ENCODE results near the gene TRPC4.

Gene TRPC4

DNA sequence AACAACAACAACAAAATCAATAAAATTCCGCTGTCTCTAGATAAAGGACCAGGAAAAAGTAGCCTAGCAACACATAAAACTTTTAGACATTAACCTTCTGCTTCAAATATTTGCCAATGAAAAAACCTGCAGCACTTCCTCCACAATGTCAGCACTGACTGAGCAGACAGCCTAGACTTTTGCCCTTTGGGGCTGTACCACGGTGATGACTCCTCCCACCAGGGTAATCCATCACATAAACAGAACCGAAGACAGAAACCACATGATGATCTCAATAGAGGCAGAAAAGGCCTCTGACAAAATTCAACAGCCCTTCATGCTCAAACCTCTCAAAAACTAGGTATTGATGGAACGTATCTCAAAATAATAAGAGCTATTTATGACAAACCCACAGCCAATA is 30.2 kb upstream of the TRPC4 start:
- TF ChIP-seq, protein P1, sequence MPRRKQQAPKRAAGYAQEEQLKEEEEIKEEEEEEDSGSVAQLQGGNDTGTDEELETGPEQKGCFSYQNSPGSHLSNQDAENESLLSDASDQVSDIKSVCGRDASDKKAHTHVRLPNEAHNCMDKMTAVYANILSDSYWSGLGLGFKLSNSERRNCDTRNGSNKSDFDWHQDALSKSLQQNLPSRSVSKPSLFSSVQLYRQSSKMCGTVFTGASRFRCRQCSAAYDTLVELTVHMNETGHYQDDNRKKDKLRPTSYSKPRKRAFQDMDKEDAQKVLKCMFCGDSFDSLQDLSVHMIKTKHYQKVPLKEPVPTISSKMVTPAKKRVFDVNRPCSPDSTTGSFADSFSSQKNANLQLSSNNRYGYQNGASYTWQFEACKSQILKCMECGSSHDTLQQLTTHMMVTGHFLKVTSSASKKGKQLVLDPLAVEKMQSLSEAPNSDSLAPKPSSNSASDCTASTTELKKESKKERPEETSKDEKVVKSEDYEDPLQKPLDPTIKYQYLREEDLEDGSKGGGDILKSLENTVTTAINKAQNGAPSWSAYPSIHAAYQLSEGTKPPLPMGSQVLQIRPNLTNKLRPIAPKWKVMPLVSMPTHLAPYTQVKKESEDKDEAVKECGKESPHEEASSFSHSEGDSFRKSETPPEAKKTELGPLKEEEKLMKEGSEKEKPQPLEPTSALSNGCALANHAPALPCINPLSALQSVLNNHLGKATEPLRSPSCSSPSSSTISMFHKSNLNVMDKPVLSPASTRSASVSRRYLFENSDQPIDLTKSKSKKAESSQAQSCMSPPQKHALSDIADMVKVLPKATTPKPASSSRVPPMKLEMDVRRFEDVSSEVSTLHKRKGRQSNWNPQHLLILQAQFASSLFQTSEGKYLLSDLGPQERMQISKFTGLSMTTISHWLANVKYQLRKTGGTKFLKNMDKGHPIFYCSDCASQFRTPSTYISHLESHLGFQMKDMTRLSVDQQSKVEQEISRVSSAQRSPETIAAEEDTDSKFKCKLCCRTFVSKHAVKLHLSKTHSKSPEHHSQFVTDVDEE (CRISPR knock-in tag; IDR thresholded peaks at IDR 0.05) = no peak
- no peak for ATAC-seq

DNA sequence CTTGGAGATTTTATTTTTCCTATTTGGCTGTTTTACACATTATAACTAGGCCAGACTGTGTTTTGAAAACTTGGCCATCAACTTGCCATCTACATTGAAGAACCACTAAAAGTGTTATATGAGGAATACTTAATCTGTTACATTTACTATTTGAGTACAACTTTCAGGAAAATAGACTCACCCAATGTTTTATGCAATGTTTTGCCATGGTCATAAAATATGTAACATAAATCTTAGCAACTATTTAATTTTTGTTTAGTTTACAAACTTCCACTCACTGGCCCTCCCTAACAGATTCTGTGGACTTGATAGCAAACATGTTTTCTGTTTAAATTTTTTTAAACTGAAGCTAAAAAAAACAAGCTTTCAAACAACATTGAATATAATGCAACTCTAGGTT is 23.7 kb upstream of the TRPC4 start:
- no peak for ATAC-seq
- TF ChIP-seq CSDC2 (CRISPR knock-in tag; IDR thresholded peaks at IDR 0.05) (no peak), ARNTL (CRISPR knock-in tag; IDR thresholded peaks at IDR 0.05; ENCODE audit: borderline replicate concordance, low read depth) (no peak), ZFP3 (CRISPR knock-in tag; IDR thresholded peaks at IDR 0.05) (no peak)
- TF ChIP-seq, protein P2, sequence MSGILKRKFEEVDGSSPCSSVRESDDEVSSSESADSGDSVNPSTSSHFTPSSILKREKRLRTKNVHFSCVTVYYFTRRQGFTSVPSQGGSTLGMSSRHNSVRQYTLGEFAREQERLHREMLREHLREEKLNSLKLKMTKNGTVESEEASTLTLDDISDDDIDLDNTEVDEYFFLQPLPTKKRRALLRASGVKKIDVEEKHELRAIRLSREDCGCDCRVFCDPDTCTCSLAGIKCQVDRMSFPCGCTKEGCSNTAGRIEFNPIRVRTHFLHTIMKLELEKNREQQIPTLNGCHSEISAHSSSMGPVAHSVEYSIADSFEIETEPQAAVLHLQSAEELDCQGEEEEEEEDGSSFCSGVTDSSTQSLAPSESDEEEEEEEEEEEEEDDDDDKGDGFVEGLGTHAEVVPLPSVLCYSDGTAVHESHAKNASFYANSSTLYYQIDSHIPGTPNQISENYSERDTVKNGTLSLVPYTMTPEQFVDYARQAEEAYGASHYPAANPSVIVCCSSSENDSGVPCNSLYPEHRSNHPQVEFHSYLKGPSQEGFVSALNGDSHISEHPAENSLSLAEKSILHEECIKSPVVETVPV (CRISPR knock-in tag; IDR thresholded peaks at IDR 0.05) = no peak

DNA sequence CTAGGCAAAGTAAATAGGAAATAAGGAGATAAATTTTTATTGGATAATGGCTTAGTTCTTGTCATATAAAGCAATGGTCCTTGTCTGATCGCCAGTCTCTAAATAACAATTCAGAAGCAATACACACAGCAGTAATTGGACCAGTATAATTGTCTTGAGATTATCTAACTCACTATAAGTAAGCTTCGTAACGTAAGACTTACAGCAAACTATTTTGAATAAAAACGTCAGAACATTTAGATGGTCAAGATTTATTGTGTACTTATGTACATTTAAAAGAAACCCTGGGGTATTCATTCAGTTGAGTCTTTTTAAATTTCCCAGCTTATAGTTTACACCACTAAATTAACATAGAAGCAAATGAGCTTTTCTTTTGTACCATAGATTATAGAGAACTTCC is 20.2 kb upstream of the TRPC4 start:
- ATAC-seq = no peak
- TF ChIP-seq TCF4 (CRISPR knock-in tag; IDR thresholded peaks at IDR 0.05; ENCODE audit: borderline replicate concordance) (no peak), ZFP30 (CRISPR knock-in tag; IDR thresholded peaks at IDR 0.05) (no peak), PPARA (CRISPR knock-in tag; IDR thresholded peaks at IDR 0.05; ENCODE audit: borderline replicate concordance) (no peak), OSR1 (CRISPR knock-in tag; IDR thresholded peaks at IDR 0.05) (no peak), ISL1 (CRISPR knock-in tag; IDR thresholded peaks at IDR 0.05) (no peak), GLIS3 (CRISPR knock-in tag; IDR thresholded peaks at IDR 0.05) (no peak), ZNF70 (CRISPR knock-in tag; IDR thresholded peaks at IDR 0.05) (no peak), RARB (CRISPR knock-in tag; IDR thresholded peaks at IDR 0.05) (no peak), BACH2 (CRISPR knock-in tag; IDR thresholded peaks at IDR 0.05; ENCODE audit: borderline replicate concordance) (no peak), ZNF565 (CRISPR knock-in tag; conservative IDR thresholded peaks at IDR 0.05; ENCODE audit: low read depth) (no peak), ZNF8 (CRISPR knock-in tag; IDR thresholded peaks at IDR 0.05) (no peak)
- TF ChIP-seq, protein P2 (CRISPR knock-in tag; IDR thresholded peaks at IDR 0.05) = no peak
- TF ChIP-seq, protein P3, sequence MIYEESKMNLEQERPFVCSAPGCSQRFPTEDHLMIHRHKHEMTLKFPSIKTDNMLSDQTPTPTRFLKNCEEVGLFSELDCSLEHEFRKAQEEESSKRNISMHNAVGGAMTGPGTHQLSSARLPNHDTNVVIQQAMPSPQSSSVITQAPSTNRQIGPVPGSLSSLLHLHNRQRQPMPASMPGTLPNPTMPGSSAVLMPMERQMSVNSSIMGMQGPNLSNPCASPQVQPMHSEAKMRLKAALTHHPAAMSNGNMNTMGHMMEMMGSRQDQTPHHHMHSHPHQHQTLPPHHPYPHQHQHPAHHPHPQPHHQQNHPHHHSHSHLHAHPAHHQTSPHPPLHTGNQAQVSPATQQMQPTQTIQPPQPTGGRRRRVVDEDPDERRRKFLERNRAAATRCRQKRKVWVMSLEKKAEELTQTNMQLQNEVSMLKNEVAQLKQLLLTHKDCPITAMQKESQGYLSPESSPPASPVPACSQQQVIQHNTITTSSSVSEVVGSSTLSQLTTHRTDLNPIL (CRISPR knock-in tag; IDR thresholded peaks at IDR 0.05; ENCODE audit: low read depth) = no peak

DNA sequence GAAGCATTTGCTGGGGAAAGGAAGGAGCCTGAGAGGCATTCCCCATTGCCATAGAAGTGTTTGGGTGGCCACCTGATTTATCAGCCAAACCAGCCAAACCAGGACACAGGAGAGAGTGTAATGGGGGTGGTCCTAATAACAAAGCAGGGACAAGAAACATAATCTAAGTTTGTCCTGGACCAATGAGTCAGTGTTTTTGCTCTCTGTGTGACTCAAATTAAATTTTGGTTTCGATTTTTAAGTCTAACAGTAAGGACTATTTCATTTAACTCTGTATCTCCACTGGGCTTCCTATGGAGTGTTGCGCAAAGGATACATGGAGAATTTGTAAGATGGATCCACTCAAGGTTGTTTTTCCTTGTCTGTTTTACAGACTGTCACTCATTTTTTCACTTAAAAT is 19.5 kb upstream of the TRPC4 start:
- TF ChIP-seq, protein P4, sequence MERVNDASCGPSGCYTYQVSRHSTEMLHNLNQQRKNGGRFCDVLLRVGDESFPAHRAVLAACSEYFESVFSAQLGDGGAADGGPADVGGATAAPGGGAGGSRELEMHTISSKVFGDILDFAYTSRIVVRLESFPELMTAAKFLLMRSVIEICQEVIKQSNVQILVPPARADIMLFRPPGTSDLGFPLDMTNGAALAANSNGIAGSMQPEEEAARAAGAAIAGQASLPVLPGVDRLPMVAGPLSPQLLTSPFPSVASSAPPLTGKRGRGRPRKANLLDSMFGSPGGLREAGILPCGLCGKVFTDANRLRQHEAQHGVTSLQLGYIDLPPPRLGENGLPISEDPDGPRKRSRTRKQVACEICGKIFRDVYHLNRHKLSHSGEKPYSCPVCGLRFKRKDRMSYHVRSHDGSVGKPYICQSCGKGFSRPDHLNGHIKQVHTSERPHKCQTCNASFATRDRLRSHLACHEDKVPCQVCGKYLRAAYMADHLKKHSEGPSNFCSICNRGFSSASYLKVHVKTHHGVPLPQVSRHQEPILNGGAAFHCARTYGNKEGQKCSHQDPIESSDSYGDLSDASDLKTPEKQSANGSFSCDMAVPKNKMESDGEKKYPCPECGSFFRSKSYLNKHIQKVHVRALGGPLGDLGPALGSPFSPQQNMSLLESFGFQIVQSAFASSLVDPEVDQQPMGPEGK (CRISPR knock-in tag; IDR thresholded peaks at IDR 0.05; ENCODE audit: borderline replicate concordance) = no peak
- TF ChIP-seq, protein P5, sequence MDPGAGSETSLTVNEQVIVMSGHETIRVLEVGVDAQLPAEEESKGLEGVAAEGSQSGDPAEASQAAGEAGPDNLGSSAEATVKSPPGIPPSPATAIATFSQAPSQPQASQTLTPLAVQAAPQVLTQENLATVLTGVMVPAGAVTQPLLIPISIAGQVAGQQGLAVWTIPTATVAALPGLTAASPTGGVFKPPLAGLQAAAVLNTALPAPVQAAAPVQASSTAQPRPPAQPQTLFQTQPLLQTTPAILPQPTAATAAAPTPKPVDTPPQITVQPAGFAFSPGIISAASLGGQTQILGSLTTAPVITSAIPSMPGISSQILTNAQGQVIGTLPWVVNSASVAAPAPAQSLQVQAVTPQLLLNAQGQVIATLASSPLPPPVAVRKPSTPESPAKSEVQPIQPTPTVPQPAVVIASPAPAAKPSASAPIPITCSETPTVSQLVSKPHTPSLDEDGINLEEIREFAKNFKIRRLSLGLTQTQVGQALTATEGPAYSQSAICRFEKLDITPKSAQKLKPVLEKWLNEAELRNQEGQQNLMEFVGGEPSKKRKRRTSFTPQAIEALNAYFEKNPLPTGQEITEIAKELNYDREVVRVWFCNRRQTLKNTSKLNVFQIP (CRISPR knock-in tag; IDR thresholded peaks at IDR 0.05; ENCODE audit: borderline replicate concordance, low read depth) = no peak
- TF ChIP-seq BACH2 (CRISPR knock-in tag; IDR thresholded peaks at IDR 0.05; ENCODE audit: borderline replicate concordance) (no peak), ZNF565 (CRISPR knock-in tag; conservative IDR thresholded peaks at IDR 0.05; ENCODE audit: low read depth) (no peak), RARB (CRISPR knock-in tag; IDR thresholded peaks at IDR 0.05) (no peak), OSR1 (CRISPR knock-in tag; IDR thresholded peaks at IDR 0.05) (no peak), TOX (CRISPR knock-in tag; IDR thresholded peaks at IDR 0.05; ENCODE audit: borderline replicate concordance) (no peak), ESRRG (CRISPR knock-in tag; IDR thresholded peaks at IDR 0.05) (no peak), PPARA (CRISPR knock-in tag; IDR thresholded peaks at IDR 0.05; ENCODE audit: borderline replicate concordance) (no peak)
- TF ChIP-seq, protein P1 (CRISPR knock-in tag; IDR thresholded peaks at IDR 0.05) = no peak

More for the DNA sequence above, 19.5 kb upstream of the TRPC4 start:
- ATAC-seq = no peak

All from SK-N-SH treated with all-trans-retinoic acid at 6 μM for 48 hours (cell line).